Loucy (cell line): Measurements from ENCODE around the gene SF3B4.
A peak's percentile ranks its signal among the peaks of the same experiment; 100 is the strongest.

Experiments used
- H2AFZ ChIP-seq: fragments of 200-600 bp; sonication (generic); 2 replicates; pipeline ENCODE4 v1.6.0; 2016; ENCODE audit warnings: antibody characterized with exemption, mild to moderate bottlenecking, low read length, moderate library complexity
- H3F3A ChIP-seq: fragments of 200-600 bp; 2 replicates; pipeline ENCODE4 v1.6.0; 2016; ENCODE audit warnings: antibody characterized with exemption, low read depth, mild to moderate bottlenecking
- H3K27me3 ChIP-seq: fragments of 200-600 bp; sonication (generic); 2 replicates; pipeline ENCODE4 v1.6.1; 2014; ENCODE audit warnings: low read length, mild to moderate bottlenecking; ENCODE audit not compliant: insufficient read depth, poor library complexity, severe bottlenecking
- H3K36me3 ChIP-seq: fragments of 200-600 bp; sonication (generic); 2 replicates; pipeline ENCODE4 v1.6.1; 2016; ENCODE audit warnings: low read length; ENCODE audit not compliant: insufficient read depth
- H3K4me1 ChIP-seq: fragments of 200-600 bp; sonication (generic); 2 replicates; pipeline ENCODE4 v1.5.1; 2014; ENCODE audit warnings: low read length, mild to moderate bottlenecking; ENCODE audit not compliant: insufficient read depth, poor library complexity, severe bottlenecking
- H3K4me2 ChIP-seq: fragments of 200-600 bp; sonication (generic); 2 replicates; pipeline ENCODE4 v1.6.0; 2014; ENCODE audit warnings: antibody characterized with exemption, low read length, low read depth, mild to moderate bottlenecking; ENCODE audit not compliant: poor library complexity, severe bottlenecking
- H3K4me3 ChIP-seq: fragments of 200-600 bp; sonication (generic); 2 replicates; pipeline ENCODE4 v1.5.1; 2014; ENCODE audit warnings: low read length, mild to moderate bottlenecking, mixed read lengths; ENCODE audit not compliant: poor library complexity, severe bottlenecking
- H3K79me2 ChIP-seq: fragments of 200-600 bp; sonication (generic); 2 replicates; pipeline ENCODE4 v1.6.1; 2014; ENCODE audit warnings: low read length; ENCODE audit not compliant: insufficient read depth
- H3K9ac ChIP-seq: fragments of 200-600 bp; sonication (generic); 2 replicates; pipeline ENCODE4 v1.6.0; 2014; ENCODE audit warnings: mild to moderate bottlenecking, low read depth, low read length, moderate library complexity; ENCODE audit not compliant: poor library complexity, severe bottlenecking
- H3K9me2 ChIP-seq: fragments of 200-600 bp; sonication (generic); replicated peaks from 2 replicates; pipeline ENCODE4 v1.6.1; 2016; ENCODE audit warnings: low read depth, low read length, mixed read lengths
- H3K9me3 ChIP-seq: fragments of 200-600 bp; sonication (generic); 2 replicates; pipeline ENCODE4 v1.6.1; 2014; ENCODE audit warnings: mild to moderate bottlenecking, antibody characterized with exemption, low read length, low read depth; ENCODE audit not compliant: insufficient read depth
- H4K20me1 ChIP-seq: fragments of 200-600 bp; sonication (generic); 2 replicates; pipeline ENCODE4 v1.6.0; 2014; ENCODE audit warnings: antibody characterized with exemption, low read length, mild to moderate bottlenecking; ENCODE audit not compliant: insufficient read depth, poor library complexity, severe bottlenecking
- CTCF ChIP-seq: fragments of 200-600 bp; sonication (generic); conservative IDR thresholded peaks from 2 replicates; pipeline ENCODE4 v1.5.1; 2014; ENCODE audit warnings: mild to moderate bottlenecking, antibody characterized with exemption, low read length
- EZH2phosphoT487 ChIP-seq: fragments of 200-600 bp; IDR thresholded peaks from 2 replicates; pipeline ENCODE4 v1.6.1; 2018; ENCODE audit warnings: antibody characterized with exemption, mild to moderate bottlenecking, moderate library complexity, borderline replicate concordance

The SF3B4 gene

GRCh38 chr1:149879556-149879955 lies 48.0 kb downstream of the SF3B4 start:
- no peaks in the 10 kb centered on the region for H3K9me2 ChIP-seq
- H3K9me3 ChIP-seq: no peaks in the 10 kb centered on the region
- H2AFZ ChIP-seq: no peak overlapping the region
- no peaks in the 10 kb centered on the region for H3K27me3 ChIP-seq
- peaks cover 15% of the 10 kb centered on the region for H3K79me2 ChIP-seq
- H3K9ac ChIP-seq: peak overlapping the region; percentile 69
- peaks cover 25% of the 10 kb centered on the region for H3K4me1 ChIP-seq
- TF ChIP-seq EZH2phosphoT487 (no peak), CTCF (no peak)
- H3K36me3 ChIP-seq: no peaks in the 10 kb centered on the region
- peak overlapping the region; percentile 28 for H3K4me2 ChIP-seq
- no peaks in the 10 kb centered on the region for H4K20me1 ChIP-seq
- no peaks in the 10 kb centered on the region for H3F3A ChIP-seq
- peak overlapping the region; percentile 29 for H3K4me3 ChIP-seq

GRCh38 chr1:149877211-149877946 lies 50.2 kb downstream of the SF3B4 start:
- Histone ChIP-seq H2AFZ (no peak overlapping the region), H3K9ac (no peak overlapping the region), H3K4me3 (no peak overlapping the region), H4K20me1 (no peaks in the 10 kb centered on the region), H3K36me3 (no peaks in the 10 kb centered on the region), H3K9me2 (no peaks in the 10 kb centered on the region), H3K9me3 (no peaks in the 10 kb centered on the region), H3F3A (no peaks in the 10 kb centered on the region), H3K79me2 (no peaks in the 10 kb centered on the region), H3K27me3 (no peaks in the 10 kb centered on the region), H3K4me1 (peaks cover 13% of the 10 kb centered on the region), H3K4me2 (no peak overlapping the region)
- no peak for TF ChIP-seq EZH2phosphoT487
- TF ChIP-seq CTCF: no peak
